GM12878 (cell line): ENCODE data around the gene TRIM74.
"Not testable (repeated sequence)": the region's sequence is repeated elsewhere in the genome, so short reads cannot be mapped to it uniquely, and the experiment has no call there.

Source experiments
- ATF2 ChIP-seq: IDR thresholded peaks from 2 replicates; pipeline ENCODE4 v1.6.1; 2012; ENCODE audit warnings: low read length, inconsistent platforms
- BRCA1 ChIP-seq: IDR thresholded peaks from 2 replicates; pipeline ENCODE4 v1.6.1; 2011; ENCODE audit warnings: low read depth, low read length, improper control_type of control experiment
- CBX5 ChIP-seq: sonication (generic); IDR thresholded peaks from 2 replicates; pipeline ENCODE4 v1.6.1; 2016; ENCODE audit warnings: low read depth, moderate library complexity, mild to moderate bottlenecking, inconsistent platforms
- CTCF ChIP-seq, 3 experiments: IDR thresholded peaks in 2 of 3; conservative IDR thresholded peaks in 1 of 3; 2 replicates each; pipeline ENCODE4 v1.5.1; 2011; ENCODE audit warnings: low read depth in 3 of 3, low read length in 3 of 3, mild to moderate bottlenecking in 3 of 3, control low read depth in 2 of 3, moderate library complexity in 2 of 3, inconsistent platforms in 1 of 3, mixed read lengths in 1 of 3; ENCODE audit not compliant: control insufficient read depth in 2 of 3, insufficient read depth in 1 of 3; ENCODE audit errors: extremely low read depth in 1 of 3
- POLR2A ChIP-seq: IDR thresholded peaks from 2 replicates; pipeline ENCODE4 v1.6.1; 2011; ENCODE audit warnings: low read depth, mild to moderate bottlenecking, low read length
- RFX5 ChIP-seq: IDR thresholded peaks from 2 replicates; pipeline ENCODE4 v1.6.1; 2011; ENCODE audit warnings: low read depth, low read length, improper control_type of control experiment
- SUPT20H ChIP-seq: IDR thresholded peaks from 2 replicates; pipeline ENCODE4 v1.6.1; 2011; ENCODE audit warnings: low read depth, mild to moderate bottlenecking, low read length, moderate library complexity, borderline replicate concordance; ENCODE audit not compliant: control insufficient read depth

GRCh38 chr7:72942956-72943355, 26.3 kb downstream of the TRIM74 start:
- not testable (repeated sequence) for TF ChIP-seq BRCA1; ATF2; RFX5; CTCF (IDR thresholded peaks at IDR 0.05 in 2 of 3, conservative IDR thresholded peaks at IDR 0.05 in 1 of 3; ENCODE audit: control insufficient read depth in 2 of 3, extremely low read depth in 1 of 3, insufficient read depth in 1 of 3, low read depth in 3 of 3, low read length in 3 of 3); CBX5; SUPT20H; POLR2A
